Stimulated activated CD8-positive, alpha-beta memory T cell treated with anti-CD3 and anti-CD28 coated beads, Interleukin-4, amount 100 ng/mL, for 4 hours (primary cell): ENCODE results near the gene STON2.
"Not testable (repeated sequence)": the region's sequence is repeated elsewhere in the genome, so short reads cannot be mapped to it uniquely, and the experiment has no call there.

Experiments used
- DNase-seq, 2 donors: peaks; one replicate each; pipeline ENCODE4 v3.0.0-alpha.2; 2020; ENCODE audit warnings: low read depth in 2 of 2, low spot score in 1 of 2

The STON2 gene

GRCh38 chr14:81385419-81385818, 14.7 kb downstream of the STON2 start:
- DNase-seq, result no peak

- DNase-seq, result no peak
These were observed 15.2 kb downstream of the STON2 start for GRCh38 chr14:81384900-81385299.

GRCh38 chr14:81382517-81383225, 17.5 kb downstream of the STON2 start:
- no peak for DNase-seq

GRCh38 chr14:81380009-81380408, 20.1 kb downstream of the STON2 start:
- DNase-seq, result not testable (repeated sequence)

- DNase-seq, result no peak
These were observed 28.3 kb downstream of the STON2 start for GRCh38 chr14:81371802-81372201.

- DNase-seq, result no peak
These were observed 32.6 kb downstream of the STON2 start for GRCh38 chr14:81367563-81367962.

GRCh38 chr14:81366884-81367283, 33.2 kb downstream of the STON2 start:
- DNase-seq, result no peak

- DNase-seq, result no peak
These were observed 33.9 kb downstream of the STON2 start for GRCh38 chr14:81366214-81366613.

- no peak for DNase-seq
These were observed 36.3 kb downstream of the STON2 start for GRCh38 chr14:81363746-81364378.

GRCh38 chr14:81353691-81354323, 46.3 kb downstream of the STON2 start:
- no peak for DNase-seq

GRCh38 chr14:81352413-81352812, 47.7 kb downstream of the STON2 start:
- DNase-seq, result no peak

- no peak for DNase-seq
These were observed 48.9 kb downstream of the STON2 start for GRCh38 chr14:81351205-81351604.

- DNase-seq, result no peak
These were observed 49.6 kb downstream of the STON2 start for GRCh38 chr14:81350344-81351130.

- no peak for DNase-seq
These were observed 52.1 kb downstream of the STON2 start for GRCh38 chr14:81348061-81348460.

GRCh38 chr14:81345781-81346180, 54.3 kb downstream of the STON2 start:
- DNase-seq, result no peak

GRCh38 chr14:81344481-81345160, 55.5 kb downstream of the STON2 start:
- DNase-seq, result no peak

- DNase-seq, result no peak
These were observed 56.4 kb downstream of the STON2 start for GRCh38 chr14:81343701-81344100.

GRCh38 chr14:81342850-81343580, 57.1 kb downstream of the STON2 start:
- DNase-seq, result no peak

GRCh38 chr14:81341781-81342180, 58.3 kb downstream of the STON2 start:
- DNase-seq, result no peak

GRCh38 chr14:81341370-81341769, 58.8 kb downstream of the STON2 start:
- no peak for DNase-seq
